ENCODE measurements around the gene BPIFB6. TPM values are rescaled to one million over a fixed set of nuclear protein-coding genes. Genes with fewer than 3 reads are reported as not detected.

The BPIFB6 gene
- total RNA-seq, 1 donor from 2014 or later = not detected

- no peak for DNase-seq (ENCODE audit: low spot score)
- TF ChIP-seq CTCF (IDR thresholded peaks at IDR 0.05; ENCODE audit: unreplicated experiment) = no peak
- Mint-ChIP-seq H3K4me1 (ENCODE audit: unreplicated experiment) (peaks cover 5% of the 10 kb centered on the region), H3K27ac (ENCODE audit: unreplicated experiment) (no peak overlapping the region), H3K9me3 (ENCODE audit: unreplicated experiment) (no peaks in the 10 kb centered on the region), H3K27me3 (ENCODE audit: unreplicated experiment) (peaks cover 6% of the 10 kb centered on the region), H3K4me3 (ENCODE audit: unreplicated experiment) (no peak overlapping the region), H3K36me3 (ENCODE audit: low read depth, unreplicated experiment) (no peaks in the 10 kb centered on the region)
These were observed 38.2 kb downstream of the BPIFB6 start for GRCh38 chr20:33069673-33070072.

- Mint-ChIP-seq H3K4me3 (ENCODE audit: unreplicated experiment) (no peak overlapping the region), H3K9me3 (ENCODE audit: unreplicated experiment) (no peaks in the 10 kb centered on the region), H3K36me3 (ENCODE audit: low read depth, unreplicated experiment) (no peaks in the 10 kb centered on the region), H3K4me1 (ENCODE audit: unreplicated experiment) (peaks cover 5% of the 10 kb centered on the region), H3K27me3 (ENCODE audit: unreplicated experiment) (peaks cover 6% of the 10 kb centered on the region), H3K27ac (ENCODE audit: unreplicated experiment) (no peak overlapping the region)
- DNase-seq (ENCODE audit: low spot score) = no peak
- TF ChIP-seq CTCF (IDR thresholded peaks at IDR 0.05; ENCODE audit: unreplicated experiment) = no peak
These were observed 38.9 kb downstream of the BPIFB6 start for GRCh38 chr20:33070111-33071053.

- no peak overlapping the region for H3K4me3 Mint-ChIP-seq (ENCODE audit: unreplicated experiment)
- H3K36me3 Mint-ChIP-seq (ENCODE audit: low read depth, unreplicated experiment) = no peaks in the 10 kb centered on the region
- peaks cover 5% of the 10 kb centered on the region for H3K4me1 Mint-ChIP-seq (ENCODE audit: unreplicated experiment)
- DNase-seq (ENCODE audit: low spot score) = no peak
- H3K27me3 Mint-ChIP-seq (ENCODE audit: unreplicated experiment) = peaks cover 6% of the 10 kb centered on the region
- H3K27ac Mint-ChIP-seq (ENCODE audit: unreplicated experiment) = no peak overlapping the region
- H3K9me3 Mint-ChIP-seq (ENCODE audit: unreplicated experiment) = no peaks in the 10 kb centered on the region
- TF ChIP-seq CTCF (IDR thresholded peaks at IDR 0.05; ENCODE audit: unreplicated experiment) = no peak
These were observed 39.8 kb downstream of the BPIFB6 start for GRCh38 chr20:33071198-33071597.

- no peak overlapping the region for H3K4me3 Mint-ChIP-seq (ENCODE audit: unreplicated experiment)
- H3K27me3 Mint-ChIP-seq (ENCODE audit: unreplicated experiment) = peaks cover 6% of the 10 kb centered on the region
- no peaks in the 10 kb centered on the region for H3K9me3 Mint-ChIP-seq (ENCODE audit: unreplicated experiment)
- no peak for DNase-seq (ENCODE audit: low spot score)
- TF ChIP-seq CTCF (IDR thresholded peaks at IDR 0.05; ENCODE audit: unreplicated experiment) = no peak
- H3K27ac Mint-ChIP-seq (ENCODE audit: unreplicated experiment) = no peak overlapping the region
- no peaks in the 10 kb centered on the region for H3K36me3 Mint-ChIP-seq (ENCODE audit: low read depth, unreplicated experiment)
- peaks cover 5% of the 10 kb centered on the region for H3K4me1 Mint-ChIP-seq (ENCODE audit: unreplicated experiment)
These were observed 40.9 kb downstream of the BPIFB6 start for GRCh38 chr20:33072362-33072761.

GRCh38 chr20:33072813-33073212 is 41.4 kb downstream of the BPIFB6 start:
- no peaks in the 10 kb centered on the region for H3K9me3 Mint-ChIP-seq (ENCODE audit: unreplicated experiment)
- no peaks in the 10 kb centered on the region for H3K36me3 Mint-ChIP-seq (ENCODE audit: low read depth, unreplicated experiment)
- H3K4me1 Mint-ChIP-seq (ENCODE audit: unreplicated experiment) = peaks cover 5% of the 10 kb centered on the region
- peaks cover 3% of the 10 kb centered on the region for H3K27me3 Mint-ChIP-seq (ENCODE audit: unreplicated experiment)
- no peak overlapping the region for H3K4me3 Mint-ChIP-seq (ENCODE audit: unreplicated experiment)
- no peak overlapping the region for H3K27ac Mint-ChIP-seq (ENCODE audit: unreplicated experiment)
- DNase-seq (ENCODE audit: low spot score) = no peak
- no peak for TF ChIP-seq CTCF (IDR thresholded peaks at IDR 0.05; ENCODE audit: unreplicated experiment)
